IMR-90 (cell line): ENCODE data around the gene KRTAP10-10. TPM values are rescaled to one million over a fixed set of nuclear protein-coding genes. Genes with fewer than 3 reads are reported as not detected.

Experiments
- ATAC-seq: fragments of 200-7000 bp; cut with Tn5 transposase; 2 replicates; pipeline ENCODE4 v1.9.1; 2020; ENCODE audit warnings: low read depth, mild to moderate bottlenecking, moderate library complexity
- BruUV-seq: library from RNA; stranded (reverse); fragments of 400-500 nt; replicated peaks from 2 replicates; lab custom pipeline; 2021; lab: Mats Ljungman, UMichigan
- CTCF ChIA-PET: fragments of 300-600 bp; formaldehyde crosslinking; extraction: SDS; loops from one replicate; lab custom pipeline; 2021; ENCODE audit warnings: antibody characterized with exemption; lab: Yijun Ruan, JAX
- POLR2A ChIA-PET: fragments of 300-600 bp; sonication (Branson Sonifier 250); formaldehyde crosslinking; loops from one replicate; lab custom pipeline; 2022; ENCODE audit warnings: antibody characterized with exemption; ENCODE audit not compliant: unreplicated experiment; lab: Charles Lee
- DNase-seq: peaks from one replicate; pipeline ENCODE4 v3.0.0; 2013
- H2AFZ ChIP-seq: replicated peaks from 2 replicates; pipeline ENCODE3; 2013; ENCODE audit warnings: low read length, mild to moderate bottlenecking; ENCODE audit not compliant: poor library complexity
- H2AK5ac ChIP-seq: 2 replicates; pipeline ENCODE4 v1.6.1; 2013; ENCODE audit warnings: low read depth, low read length, inconsistent platforms
- H2AK9ac ChIP-seq: replicated peaks from 2 replicates; pipeline ENCODE3; 2013; ENCODE audit warnings: mild to moderate bottlenecking, low read depth, low read length, moderate library complexity; ENCODE audit not compliant: poor library complexity
- H2BK120ac ChIP-seq: 2 replicates; pipeline ENCODE4 v1.6.1; 2013; ENCODE audit warnings: low read depth, low read length, inconsistent platforms
- H2BK15ac ChIP-seq: 3 replicates; pipeline ENCODE4 v1.6.1; 2013; ENCODE audit warnings: low read depth, low read length, inconsistent platforms
- H2BK20ac ChIP-seq: 2 replicates; pipeline ENCODE4 v1.6.1; 2013; ENCODE audit warnings: low read depth, mild to moderate bottlenecking, inconsistent platforms, low read length, moderate library complexity
- H2BK5ac ChIP-seq: 2 replicates; pipeline ENCODE4 v1.6.1; 2013; ENCODE audit warnings: mild to moderate bottlenecking, low read depth, low read length, inconsistent platforms; ENCODE audit not compliant: poor library complexity, severe bottlenecking
- H3K14ac ChIP-seq: replicated peaks from 2 replicates; pipeline ENCODE4 v1.6.1; 2013; ENCODE audit warnings: low read depth, low read length, inconsistent platforms
- H3K18ac ChIP-seq: 2 replicates; pipeline ENCODE4 v1.6.1; 2013; ENCODE audit warnings: low read depth, low read length, control low read depth
- H3K23ac ChIP-seq: 2 replicates; pipeline ENCODE4 v1.6.1; 2013; ENCODE audit warnings: low read depth, low read length, inconsistent platforms
- H3K27ac ChIP-seq: 2 replicates; pipeline ENCODE4 v1.5.1; 2013; ENCODE audit warnings: mild to moderate bottlenecking, control low read depth, low read length; ENCODE audit not compliant: insufficient read depth
- H3K27me3 ChIP-seq: 2 replicates; pipeline ENCODE4 v1.6.1; 2013; ENCODE audit warnings: low read length; ENCODE audit not compliant: control insufficient read depth, insufficient read depth
- H3K36me3 ChIP-seq: 2 replicates; pipeline ENCODE4 v1.6.1; 2013; ENCODE audit warnings: low read length, mixed read lengths; ENCODE audit not compliant: control insufficient read depth, insufficient read depth
- H3K4ac ChIP-seq: 2 replicates; pipeline ENCODE4 v1.6.1; 2013; ENCODE audit warnings: low read depth, low read length, inconsistent platforms
- H3K4me1 ChIP-seq: 2 replicates; pipeline ENCODE4 v1.6.1; 2013; ENCODE audit warnings: low read length, mixed read lengths; ENCODE audit not compliant: control insufficient read depth, insufficient read depth
- H3K4me2 ChIP-seq: 2 replicates; pipeline ENCODE4 v1.6.1; 2013; ENCODE audit warnings: low read depth, mild to moderate bottlenecking, control low read depth, low read length, moderate library complexity
- H3K4me3 ChIP-seq: 2 replicates; pipeline ENCODE4 v1.5.1; 2013; ENCODE audit warnings: low read depth, mild to moderate bottlenecking, control low read depth, low read length, moderate library complexity; ENCODE audit not compliant: insufficient read depth
- H3K56ac ChIP-seq: 2 replicates; pipeline ENCODE4 v1.6.1; 2013; ENCODE audit warnings: low read length, inconsistent platforms; ENCODE audit not compliant: insufficient read depth; ENCODE audit errors: extremely low read depth
- H3K79me1 ChIP-seq, 2 experiments: 2 replicates each; pipeline ENCODE4 v1.6.1; 2013; ENCODE audit warnings: low read length in 2 of 2, inconsistent platforms in 1 of 2, low read depth in 1 of 2
- H3K9ac ChIP-seq: 2 replicates; pipeline ENCODE4 v1.6.1; 2013; ENCODE audit warnings: low read depth, low read length, control low read depth
- H3K9me1 ChIP-seq: 2 replicates; pipeline ENCODE4 v1.6.1; 2013; ENCODE audit warnings: low read length, inconsistent platforms; ENCODE audit not compliant: insufficient read depth
- H3K9me3 ChIP-seq: 2 replicates; pipeline ENCODE4 v1.6.1; 2013; ENCODE audit warnings: low read length; ENCODE audit not compliant: control insufficient read depth, insufficient read depth
- H4K20me1 ChIP-seq: 2 replicates; pipeline ENCODE4 v1.6.1; 2013; ENCODE audit warnings: low read length, inconsistent platforms; ENCODE audit not compliant: insufficient read depth
- H4K5ac ChIP-seq: 2 replicates; pipeline ENCODE4 v1.6.1; 2013; ENCODE audit warnings: mild to moderate bottlenecking, low read depth, low read length, control low read depth
- H4K8ac ChIP-seq, 2 experiments: 2 replicates each; pipeline ENCODE4 v1.6.1; 2013; ENCODE audit warnings: low read depth in 2 of 2, low read length in 2 of 2, control low read depth in 1 of 2, inconsistent platforms in 1 of 2
- H4K91ac ChIP-seq: 2 replicates; pipeline ENCODE4 v1.6.1; 2013; ENCODE audit warnings: low read depth, low read length, inconsistent platforms; ENCODE audit not compliant: insufficient read depth
- BHLHE40 ChIP-seq: fragments of 150-350 bp; IDR thresholded peaks from 2 replicates; pipeline ENCODE4 v1.6.1; 2016; ENCODE audit warnings: mild to moderate bottlenecking, low read depth, low read length
- CEBPB ChIP-seq: IDR thresholded peaks from 2 replicates; pipeline ENCODE4 v1.6.1; 2012; ENCODE audit warnings: low read depth, low read length, improper control_type of control experiment
- CHD1 ChIP-seq: IDR thresholded peaks from 2 replicates; pipeline ENCODE4 v1.6.1; 2012; ENCODE audit warnings: low read depth, low read length, improper control_type of control experiment
- CTCF ChIP-seq: conservative IDR thresholded peaks from 2 replicates; pipeline ENCODE4 v1.5.1; 2012; ENCODE audit warnings: mild to moderate bottlenecking, low read depth, low read length, improper control_type of control experiment
- ELK1 ChIP-seq: fragments of 150-350 bp; IDR thresholded peaks from 2 replicates; pipeline ENCODE4 v1.6.1; 2016; ENCODE audit warnings: low read depth, mild to moderate bottlenecking, low read length, moderate library complexity, borderline replicate concordance
- FOS ChIP-seq: fragments of 150-350 bp; IDR thresholded peaks from 2 replicates; pipeline ENCODE4 v1.6.1; 2016; ENCODE audit warnings: low read depth, low read length
- MAFK ChIP-seq: IDR thresholded peaks from 2 replicates; pipeline ENCODE4 v1.6.1; 2012; ENCODE audit warnings: low read depth, low read length, improper control_type of control experiment
- MAZ ChIP-seq: IDR thresholded peaks from 2 replicates; pipeline ENCODE4 v1.6.1; 2012; ENCODE audit warnings: low read depth, mild to moderate bottlenecking, low read length, improper control_type of control experiment, moderate library complexity, borderline replicate concordance
- MXI1 ChIP-seq: IDR thresholded peaks from 2 replicates; pipeline ENCODE4 v1.6.1; 2012; ENCODE audit warnings: low read depth, mild to moderate bottlenecking, low read length, moderate library complexity, borderline replicate concordance
- NFE2L2 ChIP-seq: fragments of 150-350 bp; IDR thresholded peaks from 2 replicates; pipeline ENCODE4 v1.6.1; 2016; ENCODE audit warnings: low read depth, mild to moderate bottlenecking, low read length
- POLR2A ChIP-seq: IDR thresholded peaks from 2 replicates; pipeline ENCODE4 v1.6.1; 2012; ENCODE audit warnings: mild to moderate bottlenecking, low read depth, low read length
- RAD21 ChIP-seq: IDR thresholded peaks from 2 replicates; pipeline ENCODE4 v1.6.1; 2012; ENCODE audit warnings: low read length, improper control_type of control experiment
- RCOR1 ChIP-seq: IDR thresholded peaks from 2 replicates; pipeline ENCODE4 v1.6.1; 2012; ENCODE audit warnings: mild to moderate bottlenecking, low read length, improper control_type of control experiment; ENCODE audit not compliant: insufficient replicate concordance
- RFX5 ChIP-seq: IDR thresholded peaks from 2 replicates; pipeline ENCODE4 v1.8.0; 2012; ENCODE audit warnings: low read depth, mild to moderate bottlenecking, low read length, moderate library complexity
- SMC3 ChIP-seq: fragments of 150-350 bp; IDR thresholded peaks from 2 replicates; pipeline ENCODE4 v1.6.1; 2016; ENCODE audit warnings: low read depth, mild to moderate bottlenecking, antibody characterized with exemption, low read length, moderate library complexity
- USF2 ChIP-seq: fragments of 150-350 bp; IDR thresholded peaks from 2 replicates; pipeline ENCODE4 v1.6.1; 2017; ENCODE audit warnings: mild to moderate bottlenecking, antibody characterized with exemption, low read length, low read depth
- WGBS, 2 experiments: methylation state at CpG; one replicate each; pipeline versions ENCODE4 v1.1.5 to v1.1.7; 2013; ENCODE audit warnings: missing lambda C conversion rate in 2 of 2; ENCODE audit not compliant: insufficient read length in 1 of 2; ENCODE audit errors: extremely low coverage in 2 of 2; 5-methylcytosine and 5-hydroxymethylcytosine counted together
- dilution Hi-C: fragments of 300-500 bp; cut with HindIII; formaldehyde crosslinking; loops from one replicate; pipeline ENCODE4 v1.14.3; 2018; ENCODE audit warnings: low sequenced_read_pairs; ENCODE audit not compliant: unreplicated experiment
- in situ Hi-C: fragments of 300-500 bp; cut with MboI; formaldehyde crosslinking; loops from 3 replicates; pipeline ENCODE4 v1.14.3; 2019; ENCODE audit warnings: low sequenced_read_pairs, inconsistent platforms, mixed read lengths
- intact Hi-C: fragments of 100-400 bp; cut with micrococcal nuclease; formaldehyde crosslinking; loops from 2 replicates; pipeline ENCODE4 v1.10.0; 2022
- polyA plus RNA-seq, 3 experiments: library from polyadenylated mRNA; depleted of rRNA; stranded (reverse); fragments of >200 nt; gene quantifications; 2 replicates each; pipeline ENCODE4 v1.2.3, GENCODE V29; 2012; ENCODE audit warnings: low replicate concordance in 1 of 3
- total RNA-seq: library from RNA; depleted of rRNA; stranded (reverse); fragments of >200 nt; gene quantifications from 2 replicates; pipeline ENCODE4 v1.2.3, GENCODE V29; 2012

Gene KRTAP10-10
- total and polyA plus RNA-seq, 2 of the 4 experiments (the other 2 are of a cell fraction), result not detected

- H3K14ac ChIP-seq, result no peak overlapping the region
- peaks cover 3% of the 10 kb centered on the region; the same call in 1 of the 2 replicates for H3K27me3 ChIP-seq
- no peak overlapping the region for H3K4ac ChIP-seq
- dilution Hi-C loops, result no loop called here
- no peak overlapping the region for H2BK15ac ChIP-seq
- no peak overlapping the region for H2BK20ac ChIP-seq
- no peak overlapping the region for H2BK120ac ChIP-seq
- H2BK5ac ChIP-seq, result no peak overlapping the region
- no peak overlapping the region for H3K18ac ChIP-seq
- ATAC-seq (no peak), DNase-seq (no peak)
- ChIA-PET POLR2A (no interaction called here), CTCF (no interaction called here)
- no peak overlapping the region for H3K4me2 ChIP-seq
- no peak overlapping the region for H3K56ac ChIP-seq
- no peak overlapping the region for H2AK9ac ChIP-seq
- no peaks in the 10 kb centered on the region for H4K20me1 ChIP-seq
- H3K4me1 ChIP-seq, result no peaks in the 10 kb centered on the region
- H3K9me3 ChIP-seq, result peaks cover 13% of the 10 kb centered on the region
- H3K79me1 ChIP-seq, result no peaks in the 10 kb centered on the region
- H3K23ac ChIP-seq, result no peak overlapping the region
- H3K9me1 ChIP-seq, result no peaks in the 10 kb centered on the region
- H3K4me3 ChIP-seq, result no peak overlapping the region
- no peak overlapping the region for H4K91ac ChIP-seq
- H3K27ac ChIP-seq, result no peak overlapping the region
- WGBS, 2 experiments, result 61% methylated on average over 2 of the region's 8 CpGs; no CpG with 5 or more reads in 1 of the 2 experiments
- no peak overlapping the region for H4K5ac ChIP-seq
- no peak overlapping the region for H3K9ac ChIP-seq
- H4K8ac ChIP-seq, result no peak overlapping the region
- no peaks in the 10 kb centered on the region for H3K36me3 ChIP-seq
- in situ Hi-C loops, result no loop called here
- BruUV-seq, result no TSS peak
- H2AFZ ChIP-seq, result no peak overlapping the region
- intact Hi-C loops, result no loop called here
- no peak overlapping the region for H2AK5ac ChIP-seq
- TF ChIP-seq MXI1 (no peak), CEBPB (no peak), NFE2L2 (no peak), ELK1 (no peak), MAFK (no peak), RFX5 (no peak), BHLHE40 (no peak), FOS (no peak), RCOR1 (no peak), CTCF (no peak), SMC3 (no peak), RAD21 (no peak), POLR2A (no peak), USF2 (no peak), CHD1 (no peak), MAZ (no peak)
Measured at GRCh38 chr21:44615466-44615865, 21.7 kb upstream of the KRTAP10-10 start.
